Breast epithelium (tissue), 4 donors: ENCODE measurements around the gene RFTN1. TPM values are rescaled to one million over a fixed set of nuclear protein-coding genes. Genes with fewer than 3 reads are reported as not detected.

Experiments
- DNase-seq, 2 donors: peaks; one replicate each; pipeline ENCODE4 v3.0.0-alpha.2; 2019; ENCODE audit warnings: low spot score in 2 of 2
- H3K27ac ChIP-seq, 2 donors: fragments of 200-600 bp; sonication (generic) in 1 of 2; one replicate each; pipeline ENCODE4 v1.5.1; 2016 to 2019; ENCODE audit warnings: mild to moderate bottlenecking in 1 of 2
- H3K27me3 ChIP-seq, 2 donors: fragments of 200-600 bp; sonication (generic) in 1 of 2; one replicate each; pipeline versions ENCODE4 v1.5.1 to v1.6.0; 2017 to 2019; ENCODE audit warnings: control low read depth in 1 of 2, mild to moderate bottlenecking in 1 of 2
- H3K36me3 ChIP-seq: fragments of 200-600 bp; one replicate; pipeline ENCODE4 v1.5.1; 2019
- H3K4me1 ChIP-seq, 2 donors: fragments of 200-600 bp; sonication (generic); one replicate each; pipeline ENCODE4 v1.5.1; 2016 to 2019; ENCODE audit warnings: control low read depth in 1 of 2
- H3K4me3 ChIP-seq, 3 donors: fragments of 200-600 bp; sonication (generic); 1 replicate in 2 of 3; 2 replicates in 1 of 3; pipeline ENCODE4 v1.5.1; 2016 to 2019; ENCODE audit warnings: mild to moderate bottlenecking in 3 of 3, moderate library complexity in 2 of 3
- H3K9me3 ChIP-seq, 2 donors: fragments of 200-600 bp; sonication (generic) in 1 of 2; one replicate each; pipeline ENCODE4 v1.5.1; 2016 to 2019; ENCODE audit warnings: control low read depth in 1 of 2
- POLR2A ChIP-seq: fragments of 450-650 bp; IDR thresholded peaks from one replicate; pipeline ENCODE4 v1.6.1; 2016; ENCODE audit warnings: antibody characterized with exemption, mild to moderate bottlenecking, moderate library complexity
- POLR2AphosphoS5 ChIP-seq, 3 donors: sonication (generic); formaldehyde crosslinking; IDR thresholded peaks; one replicate each; pipeline ENCODE4 v1.6.1; 2017; ENCODE audit warnings: antibody characterized with exemption in 3 of 3
- intact Hi-C: fragments of 100-400 bp; cut with DNase I; formaldehyde crosslinking; loops from one replicate; pipeline ENCODE4 v1.15.1; 2023; ENCODE audit warnings: low total_unique reads
- total RNA-seq, 3 donors: library from RNA; depleted of rRNA; stranded (reverse); fragments of >200 nt; gene quantifications; one replicate each; pipeline ENCODE4 v1.1.0, GENCODE V29; 2016
- TF ChIP-seq, protein P1 (sequence below), 3 donors: fragments of 450-650 bp; IDR thresholded peaks; one replicate each; pipeline ENCODE4 v1.5.1; 2016 to 2017; ENCODE audit warnings: antibody characterized with exemption in 3 of 3, mild to moderate bottlenecking in 3 of 3, moderate library complexity in 3 of 3

RFTN1 gene
- total RNA-seq, 3 donors from 2014 or later = 13.9 to 108 (median 29.5) TPM

- H3K27ac ChIP-seq = no peak overlapping the region
- DNase-seq = no peak
- TF ChIP-seq, protein P1, sequence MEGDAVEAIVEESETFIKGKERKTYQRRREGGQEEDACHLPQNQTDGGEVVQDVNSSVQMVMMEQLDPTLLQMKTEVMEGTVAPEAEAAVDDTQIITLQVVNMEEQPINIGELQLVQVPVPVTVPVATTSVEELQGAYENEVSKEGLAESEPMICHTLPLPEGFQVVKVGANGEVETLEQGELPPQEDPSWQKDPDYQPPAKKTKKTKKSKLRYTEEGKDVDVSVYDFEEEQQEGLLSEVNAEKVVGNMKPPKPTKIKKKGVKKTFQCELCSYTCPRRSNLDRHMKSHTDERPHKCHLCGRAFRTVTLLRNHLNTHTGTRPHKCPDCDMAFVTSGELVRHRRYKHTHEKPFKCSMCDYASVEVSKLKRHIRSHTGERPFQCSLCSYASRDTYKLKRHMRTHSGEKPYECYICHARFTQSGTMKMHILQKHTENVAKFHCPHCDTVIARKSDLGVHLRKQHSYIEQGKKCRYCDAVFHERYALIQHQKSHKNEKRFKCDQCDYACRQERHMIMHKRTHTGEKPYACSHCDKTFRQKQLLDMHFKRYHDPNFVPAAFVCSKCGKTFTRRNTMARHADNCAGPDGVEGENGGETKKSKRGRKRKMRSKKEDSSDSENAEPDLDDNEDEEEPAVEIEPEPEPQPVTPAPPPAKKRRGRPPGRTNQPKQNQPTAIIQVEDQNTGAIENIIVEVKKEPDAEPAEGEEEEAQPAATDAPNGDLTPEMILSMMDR (IDR thresholded peaks at IDR 0.05) = no peak
- no peak for TF ChIP-seq POLR2AphosphoS5 (IDR thresholded peaks at IDR 0.05)
- no peak for TF ChIP-seq POLR2A
- intact Hi-C loops = no loop called here
- no peaks in the 10 kb centered on the region for H3K4me1 ChIP-seq
- no peaks in the 10 kb centered on the region for H3K9me3 ChIP-seq
- no peaks in the 10 kb centered on the region for H3K36me3 ChIP-seq
- H3K4me3 ChIP-seq = no peak overlapping the region
- no peaks in the 10 kb centered on the region for H3K27me3 ChIP-seq
Measured at GRCh38 chr3:16303037-16303575, 210.4 kb downstream of the RFTN1 start.

- no peaks in the 10 kb centered on the region for H3K9me3 ChIP-seq
- H3K36me3 ChIP-seq = no peaks in the 10 kb centered on the region
- H3K27me3 ChIP-seq = no peaks in the 10 kb centered on the region
- no peak overlapping the region for H3K27ac ChIP-seq
- TF ChIP-seq, protein P1 (IDR thresholded peaks at IDR 0.05) = no peak
- TF ChIP-seq POLR2AphosphoS5 (IDR thresholded peaks at IDR 0.05) (no peak), POLR2A (no peak)
- intact Hi-C loops = no loop called here
- DNase-seq = no peak
- H3K4me1 ChIP-seq = no peaks in the 10 kb centered on the region
- no peak overlapping the region for H3K4me3 ChIP-seq
Measured at GRCh38 chr3:16302082-16302631, 211.3 kb downstream of the RFTN1 start.

GRCh38 chr3:16301507-16301906, 212.0 kb downstream of the RFTN1 start:
- no peaks in the 10 kb centered on the region for H3K36me3 ChIP-seq
- no peaks in the 10 kb centered on the region for H3K27me3 ChIP-seq
- no peak for DNase-seq
- no peaks in the 10 kb centered on the region for H3K9me3 ChIP-seq
- intact Hi-C loops = no loop called here
- no peak overlapping the region for H3K4me3 ChIP-seq
- TF ChIP-seq POLR2A = no peak
- TF ChIP-seq, protein P1 (IDR thresholded peaks at IDR 0.05) = no peak
- no peak for TF ChIP-seq POLR2AphosphoS5 (IDR thresholded peaks at IDR 0.05)
- H3K27ac ChIP-seq = no peak overlapping the region
- H3K4me1 ChIP-seq = no peaks in the 10 kb centered on the region

DNA sequence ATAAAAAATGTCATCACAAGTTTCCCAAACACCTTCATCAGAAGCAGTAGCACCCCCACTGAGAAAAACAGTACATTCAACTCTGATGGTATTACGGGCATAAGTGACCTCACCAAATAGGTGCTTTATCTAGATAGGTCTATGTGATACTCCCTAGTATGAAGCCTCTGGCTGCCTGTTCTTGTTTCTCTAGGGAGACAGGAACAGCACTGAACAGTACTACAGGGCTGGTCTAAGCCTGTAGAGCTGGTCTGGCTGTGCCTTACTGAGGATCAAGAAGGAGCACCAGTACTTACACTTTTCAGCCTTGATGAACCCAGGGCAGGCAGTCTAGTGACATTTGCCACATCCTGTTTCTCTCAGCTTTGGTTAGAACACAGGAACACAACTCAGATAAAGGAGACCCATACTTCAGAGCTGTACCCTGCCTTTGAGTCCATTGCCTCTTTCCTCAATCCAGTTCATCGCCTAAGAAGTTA, 212.6 kb downstream of the RFTN1 start:
- no peaks in the 10 kb centered on the region for H3K27me3 ChIP-seq
- no peaks in the 10 kb centered on the region for H3K36me3 ChIP-seq
- intact Hi-C loops = no loop called here
- DNase-seq = no peak
- no peaks in the 10 kb centered on the region for H3K4me1 ChIP-seq
- H3K9me3 ChIP-seq = no peaks in the 10 kb centered on the region
- no peak overlapping the region for H3K4me3 ChIP-seq
- H3K27ac ChIP-seq = no peak overlapping the region
- no peak for TF ChIP-seq POLR2AphosphoS5 (IDR thresholded peaks at IDR 0.05)
- TF ChIP-seq POLR2A = no peak
- TF ChIP-seq, protein P1 (IDR thresholded peaks at IDR 0.05) = no peak

DNA sequence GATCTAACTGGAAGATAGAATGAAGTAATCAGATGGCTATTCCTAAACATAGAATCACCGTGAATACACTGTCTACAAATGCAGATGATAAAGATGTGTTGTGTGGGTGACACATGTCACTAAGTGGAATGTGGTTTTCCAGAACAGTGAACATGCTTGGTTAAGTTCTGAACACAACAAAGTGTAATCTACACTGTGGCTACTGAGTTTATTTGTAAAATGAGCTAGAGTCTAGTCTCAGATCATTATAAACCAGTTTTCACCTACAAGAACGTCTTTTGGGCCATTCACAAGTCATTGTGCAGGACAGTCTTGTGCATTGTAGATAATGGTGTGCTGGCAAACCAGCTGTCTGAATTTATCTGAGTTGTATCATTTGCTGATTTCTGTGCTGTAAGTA, 213.2 kb downstream of the RFTN1 start:
- intact Hi-C loops = no loop called here
- Histone ChIP-seq H3K4me1 (no peaks in the 10 kb centered on the region), H3K27me3 (no peaks in the 10 kb centered on the region), H3K27ac (no peak overlapping the region), H3K36me3 (no peaks in the 10 kb centered on the region), H3K9me3 (no peaks in the 10 kb centered on the region), H3K4me3 (no peak overlapping the region)
- TF ChIP-seq POLR2A (no peak), POLR2AphosphoS5 (IDR thresholded peaks at IDR 0.05) (no peak)
- TF ChIP-seq, protein P1 (IDR thresholded peaks at IDR 0.05) = no peak
- DNase-seq = no peak
